Measurements from ENCODE around the gene ABCD1. TPM values are rescaled to one million over a fixed set of nuclear protein-coding genes. Genes with fewer than 3 reads are reported as not detected.

The ABCD1 gene
- total RNA-seq, 1 experiment from 2014 or later, result 44.9 TPM

- Histone ChIP-seq H3K27me3 (ENCODE audit: insufficient read depth, low read depth) (no peaks in the 10 kb centered on the region), H2AFZ (no peak overlapping the region), H3K9me2 (ENCODE audit: insufficient read depth) (no peaks in the 10 kb centered on the region), H4K20me1 (ENCODE audit: insufficient read depth) (no peaks in the 10 kb centered on the region), H3K4me3 (no peak overlapping the region), H3K4me1 (replicated peaks; ENCODE audit: insufficient read depth) (no peaks in the 10 kb centered on the region), H3F3A (ENCODE audit: insufficient read depth, low read depth) (no peaks in the 10 kb centered on the region), H3K79me2 (ENCODE audit: low read depth) (no peaks in the 10 kb centered on the region), H3K9me3 (ENCODE audit: insufficient read depth, low read depth) (no peaks in the 10 kb centered on the region), H3K36me3 (ENCODE audit: low read depth) (no peaks in the 10 kb centered on the region), H3K27ac (no peak overlapping the region), H3K4me2 (no peak overlapping the region; the same call in 1 of the 2 replicates)
- DNase-seq, result no peak
- BruUV-seq (replicated peaks), result no TSS peak
- ChIA-PET POLR2A (ENCODE audit: unreplicated experiment) (no interaction called here), CTCF (no interaction called here)
- TF ChIP-seq CTCF (conservative IDR thresholded peaks at IDR 0.05), result no peak
- no peak for TF ChIP-seq EZH2 (IDR thresholded peaks at IDR 0.05; ENCODE audit: low read depth)
- intact Hi-C loops (cut with micrococcal nuclease; ENCODE audit: unreplicated experiment), result no loop called here
These were observed 36.1 kb upstream of the ABCD1 start for GRCh38 chrX:153688506-153688905.

GRCh38 chrX:153688911-153689590 lies 35.6 kb upstream of the ABCD1 start:
- intact Hi-C loops (cut with micrococcal nuclease; ENCODE audit: unreplicated experiment), result no loop called here
- H3K79me2 ChIP-seq (ENCODE audit: low read depth), result no peaks in the 10 kb centered on the region
- H3K4me1 ChIP-seq (replicated peaks; ENCODE audit: insufficient read depth), result no peaks in the 10 kb centered on the region
- H3K4me2 ChIP-seq, result peak overlapping the region; percentile 38; the same call in 1 of the 2 replicates
- no peak overlapping the region; the same call in 1 of the 2 replicates for H3K4me3 ChIP-seq
- no peaks in the 10 kb centered on the region for H3K27me3 ChIP-seq (ENCODE audit: insufficient read depth, low read depth)
- no peak overlapping the region for H3K27ac ChIP-seq
- TF ChIP-seq CTCF (conservative IDR thresholded peaks at IDR 0.05), result no peak
- no peak for TF ChIP-seq EZH2 (IDR thresholded peaks at IDR 0.05; ENCODE audit: low read depth)
- H3K36me3 ChIP-seq (ENCODE audit: low read depth), result no peaks in the 10 kb centered on the region
- CTCF ChIA-PET, result no interaction called here
- DNase-seq, result peak in 1 of 2 experiments; percentile 27
- H3F3A ChIP-seq (ENCODE audit: insufficient read depth, low read depth), result no peaks in the 10 kb centered on the region
- POLR2A ChIA-PET (ENCODE audit: unreplicated experiment), result no interaction called here
- H4K20me1 ChIP-seq (ENCODE audit: insufficient read depth), result no peaks in the 10 kb centered on the region
- no peaks in the 10 kb centered on the region for H3K9me2 ChIP-seq (ENCODE audit: insufficient read depth)
- no peak overlapping the region for H2AFZ ChIP-seq
- BruUV-seq (replicated peaks), result no TSS peak
- no peaks in the 10 kb centered on the region for H3K9me3 ChIP-seq (ENCODE audit: insufficient read depth, low read depth)

- intact Hi-C loops (cut with micrococcal nuclease; ENCODE audit: unreplicated experiment), result no loop called here
These were observed 34.8 kb upstream of the ABCD1 start for GRCh38 chrX:153689654-153690465.

More at GRCh38 chrX:153689654-153690465, 34.8 kb upstream of the ABCD1 start:
- no peaks in the 10 kb centered on the region for H3F3A ChIP-seq (ENCODE audit: insufficient read depth, low read depth)
- H3K79me2 ChIP-seq (ENCODE audit: low read depth), result no peaks in the 10 kb centered on the region
- H3K4me2 ChIP-seq, result peak overlapping the region; percentile 38; the same call in 1 of the 2 replicates
- H3K4me3 ChIP-seq, result no peak overlapping the region; the same call in 1 of the 2 replicates
- ChIA-PET CTCF (no interaction called here), POLR2A (ENCODE audit: unreplicated experiment) (no interaction called here)
- H3K9me3 ChIP-seq (ENCODE audit: insufficient read depth, low read depth), result no peaks in the 10 kb centered on the region
- no peaks in the 10 kb centered on the region for H3K27me3 ChIP-seq (ENCODE audit: insufficient read depth, low read depth)
- TF ChIP-seq CTCF (conservative IDR thresholded peaks at IDR 0.05) (no peak), EZH2 (IDR thresholded peaks at IDR 0.05; ENCODE audit: low read depth) (no peak)
- DNase-seq, result peak in 1 of 2 experiments; percentile 18
- no peak overlapping the region for H3K27ac ChIP-seq
- no peaks in the 10 kb centered on the region for H3K4me1 ChIP-seq (replicated peaks; ENCODE audit: insufficient read depth)
- no peaks in the 10 kb centered on the region for H3K9me2 ChIP-seq (ENCODE audit: insufficient read depth)
- no peaks in the 10 kb centered on the region for H3K36me3 ChIP-seq (ENCODE audit: low read depth)
- no peak overlapping the region for H2AFZ ChIP-seq
- H4K20me1 ChIP-seq (ENCODE audit: insufficient read depth), result no peaks in the 10 kb centered on the region
- TSS peak; percentile 50 for BruUV-seq (replicated peaks)

Data from PC-9 (cell line).